Peyer's patch (tissue), 4 donors: ENCODE results near the gene C2orf92.

Experiments used
- POLR2A ChIP-seq, 2 donors: fragments of 450-650 bp; IDR thresholded peaks; one replicate each; pipeline ENCODE4 v1.5.1; 2017; ENCODE audit warnings: antibody characterized with exemption in 2 of 2, mild to moderate bottlenecking in 2 of 2, moderate library complexity in 2 of 2
- TF ChIP-seq, protein P1 (sequence below), 6 experiments: fragments of 450-650 bp in 4 of 6; fragments of 200-600 bp in 2 of 6; sonication (generic) in 1 of 6; IDR thresholded peaks; one replicate each; pipeline ENCODE4 v1.5.1; 2017 to 2019; ENCODE audit warnings: antibody characterized with exemption in 6 of 6, mild to moderate bottlenecking in 3 of 6, moderate library complexity in 1 of 6

DNA sequence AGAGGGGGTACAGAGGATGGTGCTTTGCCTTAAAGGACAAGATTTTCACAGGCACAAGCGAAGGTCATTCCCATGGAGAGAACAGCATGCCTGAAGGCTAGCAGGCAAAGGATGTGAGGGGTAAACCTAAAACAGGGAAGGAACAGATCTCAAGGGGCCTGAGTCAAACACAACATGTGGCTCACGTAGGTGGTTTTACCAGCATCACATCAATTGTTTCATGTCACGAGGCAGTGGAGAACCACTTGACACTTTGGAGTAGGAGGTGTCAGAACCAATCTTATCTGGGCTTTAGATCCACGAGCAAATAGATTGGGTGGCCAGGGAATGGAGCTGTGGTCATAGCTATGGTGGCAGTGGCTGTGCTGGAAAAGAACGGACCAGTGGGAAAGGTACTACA, 15.2 kb upstream of the C2orf92 start:
- TF ChIP-seq, protein P1, sequence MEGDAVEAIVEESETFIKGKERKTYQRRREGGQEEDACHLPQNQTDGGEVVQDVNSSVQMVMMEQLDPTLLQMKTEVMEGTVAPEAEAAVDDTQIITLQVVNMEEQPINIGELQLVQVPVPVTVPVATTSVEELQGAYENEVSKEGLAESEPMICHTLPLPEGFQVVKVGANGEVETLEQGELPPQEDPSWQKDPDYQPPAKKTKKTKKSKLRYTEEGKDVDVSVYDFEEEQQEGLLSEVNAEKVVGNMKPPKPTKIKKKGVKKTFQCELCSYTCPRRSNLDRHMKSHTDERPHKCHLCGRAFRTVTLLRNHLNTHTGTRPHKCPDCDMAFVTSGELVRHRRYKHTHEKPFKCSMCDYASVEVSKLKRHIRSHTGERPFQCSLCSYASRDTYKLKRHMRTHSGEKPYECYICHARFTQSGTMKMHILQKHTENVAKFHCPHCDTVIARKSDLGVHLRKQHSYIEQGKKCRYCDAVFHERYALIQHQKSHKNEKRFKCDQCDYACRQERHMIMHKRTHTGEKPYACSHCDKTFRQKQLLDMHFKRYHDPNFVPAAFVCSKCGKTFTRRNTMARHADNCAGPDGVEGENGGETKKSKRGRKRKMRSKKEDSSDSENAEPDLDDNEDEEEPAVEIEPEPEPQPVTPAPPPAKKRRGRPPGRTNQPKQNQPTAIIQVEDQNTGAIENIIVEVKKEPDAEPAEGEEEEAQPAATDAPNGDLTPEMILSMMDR (IDR thresholded peaks at IDR 0.05): no peak
- no peak for TF ChIP-seq POLR2A (IDR thresholded peaks at IDR 0.05)
